Endodermal cell (in vitro differentiated cells): ENCODE measurements around the gene TNFRSF8. TPM values are rescaled to one million over a fixed set of nuclear protein-coding genes. Genes with fewer than 3 reads are reported as not detected.

Experiments
- DNase-seq: peaks from one replicate; pipeline ENCODE4 v3.0.0-alpha.2; 2017
- H3K27ac ChIP-seq: 2 replicates; pipeline ENCODE4 v1.5.1; 2013; ENCODE audit warnings: mild to moderate bottlenecking, low read depth, low read length, moderate library complexity
- H3K27me3 ChIP-seq: 2 replicates; pipeline ENCODE4 v1.6.1; 2013; ENCODE audit warnings: mild to moderate bottlenecking, low read length, moderate library complexity; ENCODE audit not compliant: insufficient read depth, control insufficient read depth, poor library complexity, severe bottlenecking
- H3K36me3 ChIP-seq: 2 replicates; pipeline ENCODE4 v1.7.0; 2013; ENCODE audit warnings: mild to moderate bottlenecking, low read length, moderate library complexity; ENCODE audit not compliant: control insufficient read depth, insufficient read depth
- H3K4me1 ChIP-seq: one replicate; pipeline ENCODE4 v1.7.0; 2013; ENCODE audit warnings: low read length; ENCODE audit not compliant: control insufficient read depth, insufficient read depth
- H3K4me3 ChIP-seq: 2 replicates; pipeline ENCODE4 v1.5.1; 2013; ENCODE audit warnings: mild to moderate bottlenecking, low read length, moderate library complexity
- H3K9ac ChIP-seq: 2 replicates; pipeline ENCODE4 v1.6.1; 2013; ENCODE audit warnings: mild to moderate bottlenecking, low read length, moderate library complexity; ENCODE audit not compliant: poor library complexity, severe bottlenecking; ENCODE audit errors: extremely low read depth
- H3K9me3 ChIP-seq: 2 replicates; pipeline ENCODE4 v1.6.1; 2013; ENCODE audit warnings: mild to moderate bottlenecking, low read length, moderate library complexity; ENCODE audit not compliant: control insufficient read depth
- H3K27ac Mint-ChIP-seq: 2 replicates; pipeline ENCODE4 v1.8.0; 2020; ENCODE audit warnings: mixed read lengths
- H3K27me3 Mint-ChIP-seq: 2 replicates; pipeline ENCODE4 v1.8.0; 2021; ENCODE audit warnings: mild to moderate bottlenecking, mixed read lengths; ENCODE audit not compliant: insufficient read depth
- H3K36me3 Mint-ChIP-seq: 2 replicates; pipeline ENCODE4 v1.8.0; 2020; ENCODE audit warnings: low read depth, mixed read lengths
- H3K4me1 Mint-ChIP-seq: 2 replicates; pipeline ENCODE4 v1.8.0; 2020; ENCODE audit warnings: mixed read lengths
- H3K4me3 Mint-ChIP-seq: 2 replicates; pipeline ENCODE4 v1.8.0; 2020; ENCODE audit warnings: mild to moderate bottlenecking, moderate library complexity, mixed read lengths
- H3K9me3 Mint-ChIP-seq: 2 replicates; pipeline ENCODE4 v1.8.0; 2020; ENCODE audit warnings: mild to moderate bottlenecking, mixed read lengths
- WGBS, 2 experiments: methylation state at CpG; one replicate each; pipeline versions ENCODE4 v1.1.5 to v1.1.7; 2013; ENCODE audit warnings: missing lambda C conversion rate in 2 of 2, mixed read lengths in 1 of 2; ENCODE audit not compliant: insufficient coverage in 1 of 2, insufficient read length in 1 of 2; 5-methylcytosine and 5-hydroxymethylcytosine counted together
- long read RNA-seq, 4 experiments: library from polyadenylated mRNA in 2 of 4; library from RNA in 1 of 4; library from capped mRNA in 1 of 4; stranded (forward) in 3 of 4; unstranded in 1 of 4; transcript quantifications; one replicate each; pipeline ENCODE4 v2.0.0, GENCODE V29; 2020 to 2021; ENCODE audit warnings: inconsistent platforms in 1 of 4
- polyA plus RNA-seq, 2 experiments: library from polyadenylated mRNA; stranded (reverse); fragments of 50-300 nt; gene quantifications; one replicate each; pipeline ENCODE4 v1.2.3, GENCODE V29; 2013
- total RNA-seq, 2 donors: library from RNA; stranded (reverse); fragmentation: NEBNext Ultra II Directional in 1 of 2; extraction: Animal tissue kit (Norgen Biotek cat#: 25700) in 1 of 2; gene quantifications; 2 replicates in 1 of 2; 3 replicates in 1 of 2; pipeline ENCODE4 v1.2.1, GENCODE V29; 2021
- TF ChIP-seq, protein P1 (sequence below): fragments of 200-600 bp; sonication (generic); conservative IDR thresholded peaks from 2 replicates; pipeline ENCODE4 v1.5.0; 2021; ENCODE audit warnings: antibody characterized with exemption, mild to moderate bottlenecking

TNFRSF8 gene
- 1 to 10 TPM in 1 of 2 donors, under 1 TPM in 1; 0.69 to 2.3 TPM for total RNA-seq
- 0.85 TPM for polyA plus RNA-seq (2013, experiment 1 of 2)
- 0.41 TPM for polyA plus RNA-seq (2013, experiment 2 of 2)
- long read RNA-seq, experiment 1 = 0 reads
- long read RNA-seq, experiment 2 = 0 reads
- long read RNA-seq, experiment 3, transcript TNFRSF8-201 (15 exons, 3,686 nt) = major isoform, 7 of 12 reads
- long read RNA-seq, experiment 3, partial matches to known transcripts = 2 of 12 reads
- long read RNA-seq, experiment 3, other reads (novel, unspliced or antisense) = 3 of 12 reads
- long read RNA-seq, experiment 4 = 0 reads

DNA sequence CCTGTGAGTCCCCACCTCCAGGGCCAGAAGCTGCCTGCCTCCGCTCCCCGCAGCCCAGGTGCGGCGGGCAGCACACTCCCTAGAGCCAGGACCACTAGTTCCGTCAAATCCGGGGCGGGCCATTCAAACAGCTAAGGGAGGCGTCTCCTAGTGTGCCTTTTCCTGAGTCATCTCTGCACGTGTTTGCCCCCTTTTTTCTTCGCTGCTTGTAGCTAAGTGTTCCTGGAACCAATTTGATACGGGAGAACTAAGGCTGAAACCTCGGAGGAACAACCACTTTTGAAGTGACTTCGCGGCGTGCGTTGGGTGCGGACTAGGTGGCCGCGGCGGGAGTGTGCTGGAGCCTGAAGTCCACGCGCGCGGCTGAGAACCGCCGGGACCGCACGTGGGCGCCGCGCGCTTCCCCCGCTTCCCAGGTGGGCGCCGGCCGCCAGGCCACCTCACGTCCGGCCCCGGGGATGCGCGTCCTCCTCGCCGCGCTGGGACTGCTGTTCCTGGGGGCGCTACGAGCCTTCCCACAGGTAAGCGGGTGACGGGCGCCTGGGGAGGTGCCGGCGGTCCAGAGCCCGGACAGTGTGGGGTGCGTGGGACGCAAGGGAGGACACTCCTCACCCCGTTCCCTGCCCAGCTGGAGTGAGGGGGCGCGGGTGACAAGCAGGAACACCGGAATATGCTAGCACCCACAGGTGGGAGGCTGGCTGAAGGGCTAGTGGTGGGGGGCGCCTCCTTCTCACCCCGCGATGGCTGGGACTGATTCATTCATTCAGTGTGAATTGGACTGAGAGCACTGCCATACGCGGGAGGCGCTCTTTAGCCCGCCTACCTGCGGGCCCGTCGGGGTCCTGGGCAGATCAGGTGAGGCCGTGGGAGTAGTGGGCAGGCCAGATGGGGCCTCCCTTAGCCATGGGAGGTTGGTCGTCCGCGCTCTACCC, at the start of gene TNFRSF8:
Gene TNFRSF8 (plus strand): TSS at position 163 of the 932 bp plus-strand sequence. CDS start 296 bp downstream, at position 459.
- Mint-ChIP-seq H3K4me3 (peak within 1 kb of the TSS; percentile 55), H3K36me3 (no peaks in the 10 kb centered on the region), H3K27ac (no peak within 1 kb of the TSS), H3K27me3 (peaks cover 45% of the 10 kb centered on the region), H3K4me1 (peaks cover 23% of the 10 kb centered on the region), H3K9me3 (no peaks in the 10 kb centered on the region)
- Histone ChIP-seq H3K4me3 (peak within 1 kb of the TSS; percentile 25), H3K36me3 (no peaks in the 10 kb centered on the region), H3K27ac (no peak within 1 kb of the TSS), H3K27me3 (peaks cover 42% of the 10 kb centered on the region), H3K9me3 (no peaks in the 10 kb centered on the region), H3K4me1 (peaks cover 3% of the 10 kb centered on the region), H3K9ac (no peak within 1 kb of the TSS)
- TF ChIP-seq, protein P1, sequence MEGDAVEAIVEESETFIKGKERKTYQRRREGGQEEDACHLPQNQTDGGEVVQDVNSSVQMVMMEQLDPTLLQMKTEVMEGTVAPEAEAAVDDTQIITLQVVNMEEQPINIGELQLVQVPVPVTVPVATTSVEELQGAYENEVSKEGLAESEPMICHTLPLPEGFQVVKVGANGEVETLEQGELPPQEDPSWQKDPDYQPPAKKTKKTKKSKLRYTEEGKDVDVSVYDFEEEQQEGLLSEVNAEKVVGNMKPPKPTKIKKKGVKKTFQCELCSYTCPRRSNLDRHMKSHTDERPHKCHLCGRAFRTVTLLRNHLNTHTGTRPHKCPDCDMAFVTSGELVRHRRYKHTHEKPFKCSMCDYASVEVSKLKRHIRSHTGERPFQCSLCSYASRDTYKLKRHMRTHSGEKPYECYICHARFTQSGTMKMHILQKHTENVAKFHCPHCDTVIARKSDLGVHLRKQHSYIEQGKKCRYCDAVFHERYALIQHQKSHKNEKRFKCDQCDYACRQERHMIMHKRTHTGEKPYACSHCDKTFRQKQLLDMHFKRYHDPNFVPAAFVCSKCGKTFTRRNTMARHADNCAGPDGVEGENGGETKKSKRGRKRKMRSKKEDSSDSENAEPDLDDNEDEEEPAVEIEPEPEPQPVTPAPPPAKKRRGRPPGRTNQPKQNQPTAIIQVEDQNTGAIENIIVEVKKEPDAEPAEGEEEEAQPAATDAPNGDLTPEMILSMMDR = peak; percentile 12
- 7 to 10% methylated on average over 19 to 72 of the region's 72 CpGs for WGBS, 2 experiments
- peak; percentile 87 for DNase-seq

DNA sequence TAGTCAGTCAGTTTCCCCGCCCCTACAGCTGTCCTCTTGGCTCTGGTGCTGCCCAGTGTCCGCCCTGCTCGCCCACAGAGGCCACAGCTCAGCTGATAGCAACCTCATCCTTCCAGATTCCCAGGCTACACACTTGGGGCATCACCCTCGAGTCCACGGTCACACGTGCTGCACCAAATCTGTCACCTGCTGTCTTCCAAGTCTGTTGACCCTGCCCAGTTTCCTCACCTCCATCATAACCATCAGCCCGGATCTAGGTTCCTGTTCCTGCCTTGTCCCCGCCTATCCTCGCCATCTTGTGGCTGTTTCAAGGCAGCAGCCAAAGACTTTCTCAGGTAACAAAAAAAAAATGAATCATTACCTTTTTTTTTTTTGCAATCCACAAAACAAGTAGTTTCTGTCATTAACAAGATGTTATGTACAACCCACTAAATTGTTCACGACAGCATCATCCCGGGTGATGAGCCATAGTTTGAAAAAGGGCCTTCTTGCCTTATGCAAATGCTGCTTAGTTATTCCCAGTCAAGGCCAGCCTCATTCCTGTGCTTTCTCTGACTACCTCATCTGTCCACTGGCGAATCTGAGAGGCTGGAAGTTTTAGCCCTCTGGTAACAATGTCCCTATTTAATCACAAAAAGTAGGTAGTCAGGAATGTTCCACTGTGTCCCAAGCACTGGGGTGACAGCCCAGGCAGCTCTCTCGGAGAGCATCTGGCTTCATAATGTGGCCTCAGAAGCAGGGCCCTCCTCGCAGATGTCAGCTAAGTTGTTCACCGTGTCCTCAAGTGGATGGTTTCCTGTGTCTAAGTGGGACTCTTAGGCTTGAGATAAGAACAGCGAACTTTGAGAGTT, 48.7 kb upstream of the TNFRSF8 start:
- Mint-ChIP-seq H3K9me3 (peaks cover 4% of the 10 kb centered on the region), H3K27me3 (no peaks in the 10 kb centered on the region), H3K27ac (peak overlapping the region; percentile 56), H3K4me3 (no peak overlapping the region), H3K4me1 (no peaks in the 10 kb centered on the region), H3K36me3 (peaks cover 46% of the 10 kb centered on the region)
- no peak overlapping the region for H3K9ac ChIP-seq
- 92 to 97% methylated on average over 12 to 16 of the region's 16 CpGs for WGBS, 2 experiments
- peaks cover 34% of the 10 kb centered on the region for H3K36me3 ChIP-seq
- peak; percentile 76 for DNase-seq
- H3K27me3 ChIP-seq = no peaks in the 10 kb centered on the region
- no peaks in the 10 kb centered on the region for H3K4me1 ChIP-seq
- no peak overlapping the region for H3K4me3 ChIP-seq
- H3K9me3 ChIP-seq = no peaks in the 10 kb centered on the region
- H3K27ac ChIP-seq = no peak overlapping the region
- TF ChIP-seq, protein P1 = peak; percentile 67

DNA sequence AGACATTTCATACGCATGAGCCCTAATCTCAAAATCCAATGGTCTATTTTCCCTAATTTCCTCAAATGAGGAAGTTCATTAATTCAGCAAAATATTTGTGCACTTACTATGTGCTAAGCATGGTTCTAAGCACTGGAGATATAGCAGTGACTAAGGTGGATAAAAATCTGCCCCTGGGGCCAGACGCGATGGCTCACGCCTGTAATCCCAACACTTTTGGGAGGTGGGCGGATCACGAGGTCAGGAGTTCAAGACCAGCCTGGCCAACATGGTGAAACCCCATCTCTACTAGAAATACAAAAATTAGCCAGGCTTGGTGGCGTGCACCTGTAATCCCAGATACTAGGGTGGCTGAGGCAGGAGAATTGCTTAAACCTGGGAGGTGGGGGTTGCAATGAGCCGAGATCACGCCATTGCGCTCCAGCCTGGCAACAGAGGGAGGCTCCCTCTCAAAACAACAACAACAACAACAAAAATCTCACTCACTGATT, 48.1 kb upstream of the TNFRSF8 start:
- 94 to 97% methylated on average over 3 to 10 of the region's 10 CpGs for WGBS, 2 experiments
- no peaks in the 10 kb centered on the region for H3K27me3 Mint-ChIP-seq
- H3K4me1 ChIP-seq = no peaks in the 10 kb centered on the region
- no peaks in the 10 kb centered on the region for H3K9me3 ChIP-seq
- H3K4me3 Mint-ChIP-seq = no peak overlapping the region
- peaks cover 27% of the 10 kb centered on the region for H3K36me3 ChIP-seq
- DNase-seq = no peak
- H3K9ac ChIP-seq = no peak overlapping the region
- no peaks in the 10 kb centered on the region for H3K27me3 ChIP-seq
- peaks cover 39% of the 10 kb centered on the region for H3K36me3 Mint-ChIP-seq
- H3K4me3 ChIP-seq = no peak overlapping the region
- TF ChIP-seq, protein P1 = no peak
- H3K9me3 Mint-ChIP-seq = no peaks in the 10 kb centered on the region
- H3K27ac Mint-ChIP-seq = peak overlapping the region; percentile 56
- H3K4me1 Mint-ChIP-seq = no peaks in the 10 kb centered on the region
- H3K27ac ChIP-seq = no peak overlapping the region
